ENCODE data around the gene ZDHHC5. TPM values are rescaled to one million over a fixed set of nuclear protein-coding genes. Genes with fewer than 3 reads are reported as not detected.
A peak's percentile ranks its signal among the peaks of the same experiment; 100 is the strongest.

ZDHHC5 gene
- total and polyA plus RNA-seq, 2 of the 13 experiments (the other 11 are each of a cell fraction or from before 2014, with no cell fraction given), result 26.6 to 34.0 TPM

GRCh38 chr11:57746920-57747319 is 79.0 kb downstream of the ZDHHC5 start (continued):
- TF ChIP-seq, protein P1, sequence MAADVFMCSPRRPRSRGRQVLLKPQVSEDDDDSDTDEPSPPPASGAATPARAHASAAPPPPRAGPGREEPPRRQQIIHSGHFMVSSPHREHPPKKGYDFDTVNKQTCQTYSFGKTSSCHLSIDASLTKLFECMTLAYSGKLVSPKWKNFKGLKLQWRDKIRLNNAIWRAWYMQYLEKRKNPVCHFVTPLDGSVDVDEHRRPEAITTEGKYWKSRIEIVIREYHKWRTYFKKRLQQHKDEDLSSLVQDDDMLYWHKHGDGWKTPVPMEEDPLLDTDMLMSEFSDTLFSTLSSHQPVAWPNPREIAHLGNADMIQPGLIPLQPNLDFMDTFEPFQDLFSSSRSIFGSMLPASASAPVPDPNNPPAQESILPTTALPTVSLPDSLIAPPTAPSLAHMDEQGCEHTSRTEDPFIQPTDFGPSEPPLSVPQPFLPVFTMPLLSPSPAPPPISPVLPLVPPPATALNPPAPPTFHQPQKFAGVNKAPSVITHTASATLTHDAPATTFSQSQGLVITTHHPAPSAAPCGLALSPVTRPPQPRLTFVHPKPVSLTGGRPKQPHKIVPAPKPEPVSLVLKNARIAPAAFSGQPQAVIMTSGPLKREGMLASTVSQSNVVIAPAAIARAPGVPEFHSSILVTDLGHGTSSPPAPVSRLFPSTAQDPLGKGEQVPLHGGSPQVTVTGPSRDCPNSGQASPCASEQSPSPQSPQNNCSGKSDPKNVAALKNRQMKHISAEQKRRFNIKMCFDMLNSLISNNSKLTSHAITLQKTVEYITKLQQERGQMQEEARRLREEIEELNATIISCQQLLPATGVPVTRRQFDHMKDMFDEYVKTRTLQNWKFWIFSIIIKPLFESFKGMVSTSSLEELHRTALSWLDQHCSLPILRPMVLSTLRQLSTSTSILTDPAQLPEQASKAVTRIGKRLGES (CRISPR knock-in tag; IDR thresholded peaks at IDR 0.05; ENCODE audit: borderline replicate concordance), result no peak
- TF ChIP-seq, protein P2, sequence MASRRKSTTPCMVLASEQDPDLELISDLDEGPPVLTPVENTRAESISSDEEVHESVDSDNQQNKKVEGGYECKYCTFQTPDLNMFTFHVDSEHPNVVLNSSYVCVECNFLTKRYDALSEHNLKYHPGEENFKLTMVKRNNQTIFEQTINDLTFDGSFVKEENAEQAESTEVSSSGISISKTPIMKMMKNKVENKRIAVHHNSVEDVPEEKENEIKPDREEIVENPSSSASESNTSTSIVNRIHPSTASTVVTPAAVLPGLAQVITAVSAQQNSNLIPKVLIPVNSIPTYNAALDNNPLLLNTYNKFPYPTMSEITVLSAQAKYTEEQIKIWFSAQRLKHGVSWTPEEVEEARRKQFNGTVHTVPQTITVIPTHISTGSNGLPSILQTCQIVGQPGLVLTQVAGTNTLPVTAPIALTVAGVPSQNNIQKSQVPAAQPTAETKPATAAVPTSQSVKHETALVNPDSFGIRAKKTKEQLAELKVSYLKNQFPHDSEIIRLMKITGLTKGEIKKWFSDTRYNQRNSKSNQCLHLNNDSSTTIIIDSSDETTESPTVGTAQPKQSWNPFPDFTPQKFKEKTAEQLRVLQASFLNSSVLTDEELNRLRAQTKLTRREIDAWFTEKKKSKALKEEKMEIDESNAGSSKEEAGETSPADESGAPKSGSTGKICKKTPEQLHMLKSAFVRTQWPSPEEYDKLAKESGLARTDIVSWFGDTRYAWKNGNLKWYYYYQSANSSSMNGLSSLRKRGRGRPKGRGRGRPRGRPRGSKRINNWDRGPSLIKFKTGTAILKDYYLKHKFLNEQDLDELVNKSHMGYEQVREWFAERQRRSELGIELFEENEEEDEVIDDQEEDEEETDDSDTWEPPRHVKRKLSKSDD (CRISPR knock-in tag; IDR thresholded peaks at IDR 0.05; ENCODE audit: low read depth), result no peak
- no peak for TF ChIP-seq EZH2 (conservative IDR thresholded peaks at IDR 0.05; ENCODE audit: low read depth, low read length)
- TF ChIP-seq, protein P3, sequence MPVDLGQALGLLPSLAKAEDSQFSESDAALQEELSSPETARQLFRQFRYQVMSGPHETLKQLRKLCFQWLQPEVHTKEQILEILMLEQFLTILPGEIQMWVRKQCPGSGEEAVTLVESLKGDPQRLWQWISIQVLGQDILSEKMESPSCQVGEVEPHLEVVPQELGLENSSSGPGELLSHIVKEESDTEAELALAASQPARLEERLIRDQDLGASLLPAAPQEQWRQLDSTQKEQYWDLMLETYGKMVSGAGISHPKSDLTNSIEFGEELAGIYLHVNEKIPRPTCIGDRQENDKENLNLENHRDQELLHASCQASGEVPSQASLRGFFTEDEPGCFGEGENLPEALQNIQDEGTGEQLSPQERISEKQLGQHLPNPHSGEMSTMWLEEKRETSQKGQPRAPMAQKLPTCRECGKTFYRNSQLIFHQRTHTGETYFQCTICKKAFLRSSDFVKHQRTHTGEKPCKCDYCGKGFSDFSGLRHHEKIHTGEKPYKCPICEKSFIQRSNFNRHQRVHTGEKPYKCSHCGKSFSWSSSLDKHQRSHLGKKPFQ (CRISPR knock-in tag; IDR thresholded peaks at IDR 0.05; ENCODE audit: insufficient replicate concordance), result no peak
- no peak for TF ChIP-seq HDAC2 (CRISPR knock-in tag; IDR thresholded peaks at IDR 0.05)
- TF ChIP-seq ZNF550 (CRISPR knock-in tag; IDR thresholded peaks at IDR 0.05; ENCODE audit: borderline replicate concordance), result no peak
- no peak for TF ChIP-seq SUZ12 (IDR thresholded peaks at IDR 0.05; ENCODE audit: low read depth, low read length)

MicroRNA genes within 50 kb of the gene (microRNA counts, 767-probe panel; counts per million panel counts)
- microRNA hsa-miR-130a-3p, result not detected

Small RNA genes within 50 kb of the gene (microRNA-seq; reads per million reads assigned to microRNA genes)
- 979 reads per million, percentile 89 among the genes with 10 or more reads in this experiment for gene MIR130A

Small RNA genes within 50 kb of the gene (small RNA-seq; reads per million reads assigned to genes)
- gene MIR130A (ENCODE audit: insufficient read depth in 2 of 3, insufficient read length in 3 of 3, low read depth in 2 of 3, low replicate concordance in 1 of 3) (99.9 to 10,646 (median 2,221) reads per million in 3 experiments), gene TMX2-CTNND1 (ENCODE audit: insufficient read depth in 2 of 3, insufficient read length in 3 of 3, low read depth in 2 of 3, low replicate concordance in 1 of 3) (0 reads per million in 3 experiments)

Other genes with a start within 250 kb of the ZDHHC5 start
- not detected in 2 replicates for gene SLC43A3, start 241.0 kb upstream of the ZDHHC5 start, total RNA-seq (2016; rRNA removed; fragmentation: Illumina TruSeq; extraction: Trizol)
- gene SLC43A3, start 241.0 kb upstream of the ZDHHC5 start, polyA plus RNA-seq (2011; rRNA removed), result 2.6 and 4.2 TPM in 2 replicates
- gene RTN4RL2, start 207.6 kb upstream of the ZDHHC5 start, total RNA-seq (2016; rRNA removed; fragmentation: Illumina TruSeq; extraction: Trizol), result 0.45 and 1.3 TPM in 2 replicates
- 4.3 and 8.4 TPM in 2 replicates for gene RTN4RL2, start 207.6 kb upstream of the ZDHHC5 start, polyA plus RNA-seq (2011; rRNA removed)
- 40.0 and 72.3 TPM in 2 replicates for gene SLC43A1, start 152.4 kb upstream of the ZDHHC5 start, total RNA-seq (2016; rRNA removed; fragmentation: Illumina TruSeq; extraction: Trizol)
- gene SLC43A1, start 152.4 kb upstream of the ZDHHC5 start, polyA plus RNA-seq (2011; rRNA removed), result 87.6 and 124 TPM in 2 replicates
- gene TIMM10, start 137.4 kb upstream of the ZDHHC5 start, total RNA-seq (2016; rRNA removed; fragmentation: Illumina TruSeq; extraction: Trizol), result 82.2 and 103 TPM in 2 replicates
- 56.3 and 67.8 TPM in 2 replicates for gene TIMM10, start 137.4 kb upstream of the ZDHHC5 start, polyA plus RNA-seq (2011; rRNA removed)
- not detected in 2 replicates for gene SMTNL1, start 130.5 kb upstream of the ZDHHC5 start, total RNA-seq (2016; rRNA removed; fragmentation: Illumina TruSeq; extraction: Trizol)
- 0.04 TPM in 1 of 2 replicates, not detected in the other for gene SMTNL1, start 130.5 kb upstream of the ZDHHC5 start, polyA plus RNA-seq (2011; rRNA removed)
- 30.3 and 37.6 TPM in 2 replicates for gene UBE2L6, start 100.4 kb upstream of the ZDHHC5 start, total RNA-seq (2016; rRNA removed; fragmentation: Illumina TruSeq; extraction: Trizol)
- gene UBE2L6, start 100.4 kb upstream of the ZDHHC5 start, polyA plus RNA-seq (2011; rRNA removed), result 30.4 and 38.3 TPM in 2 replicates
- gene SERPING1, start 70.4 kb upstream of the ZDHHC5 start, total RNA-seq (2016; rRNA removed; fragmentation: Illumina TruSeq; extraction: Trizol), result 1.6 and 2.0 TPM in 2 replicates
- gene SERPING1, start 70.4 kb upstream of the ZDHHC5 start, polyA plus RNA-seq (2011; rRNA removed), result 10.4 and 23.3 TPM in 2 replicates
- gene YPEL4, start 18.2 kb upstream of the ZDHHC5 start, total RNA-seq (2016; rRNA removed; fragmentation: Illumina TruSeq; extraction: Trizol), result not detected in 2 replicates
- 0.04 TPM in 1 of 2 replicates, not detected in the other for gene YPEL4, start 18.2 kb upstream of the ZDHHC5 start, polyA plus RNA-seq (2011; rRNA removed)
- 24.8 and 41.9 TPM in 2 replicates for gene CLP1, start 10.4 kb upstream of the ZDHHC5 start, total RNA-seq (2016; rRNA removed; fragmentation: Illumina TruSeq; extraction: Trizol)
- 13.3 and 14.6 TPM in 2 replicates for gene CLP1, start 10.4 kb upstream of the ZDHHC5 start, polyA plus RNA-seq (2011; rRNA removed)
- gene MED19, start 44.1 kb downstream of the ZDHHC5 start, total RNA-seq (2016; rRNA removed; fragmentation: Illumina TruSeq; extraction: Trizol), result 13.8 and 15.1 TPM in 2 replicates
- 12.8 and 12.9 TPM in 2 replicates for gene MED19, start 44.1 kb downstream of the ZDHHC5 start, polyA plus RNA-seq (2011; rRNA removed)
- 67.0 and 129 TPM in 2 replicates for gene TMX2, start 44.5 kb downstream of the ZDHHC5 start, total RNA-seq (2016; rRNA removed; fragmentation: Illumina TruSeq; extraction: Trizol)
- 73.9 and 84.5 TPM in 2 replicates for gene TMX2, start 44.5 kb downstream of the ZDHHC5 start, polyA plus RNA-seq (2011; rRNA removed)
- gene SELENOH, start 73.4 kb downstream of the ZDHHC5 start, total RNA-seq (2016; rRNA removed; fragmentation: Illumina TruSeq; extraction: Trizol), result 70.2 and 77.4 TPM in 2 replicates
- gene SELENOH, start 73.4 kb downstream of the ZDHHC5 start, polyA plus RNA-seq (2011; rRNA removed), result 22.0 and 27.2 TPM in 2 replicates
- gene BTBD18, start 83.7 kb downstream of the ZDHHC5 start, total RNA-seq (2016; rRNA removed; fragmentation: Illumina TruSeq; extraction: Trizol), result not detected in 2 replicates
- gene BTBD18, start 83.7 kb downstream of the ZDHHC5 start, polyA plus RNA-seq (2011; rRNA removed), result not detected in 2 replicates
- 128 and 184 TPM in 2 replicates for gene CTNND1, start 93.7 kb downstream of the ZDHHC5 start, total RNA-seq (2016; rRNA removed; fragmentation: Illumina TruSeq; extraction: Trizol)
- 117 and 136 TPM in 2 replicates for gene CTNND1, start 93.7 kb downstream of the ZDHHC5 start, polyA plus RNA-seq (2011; rRNA removed)